ENCODE results near the gene ABITRAM. TPM values are rescaled to one million over a fixed set of nuclear protein-coding genes. Genes with fewer than 3 reads are reported as not detected.
"Not testable (repeated sequence)": the region's sequence is repeated elsewhere in the genome, so short reads cannot be mapped to it uniquely, and the experiment has no call there.

Gene ABITRAM
- total RNA-seq, 1 experiment from 2014 or later: 6.4 TPM

GRCh38 chr9:108885643-108886348, 48.4 kb upstream of the ABITRAM start:
- ATAC-seq (peak; percentile 68; the same call in 1 of the 2 replicates), DNase-seq (ENCODE audit: low read depth, low spot score) (no peak)
- in situ Hi-C loops (cut with HindIII; ENCODE audit: low pct_unique_long_range_greater_than_20kb, low sequenced_read_pairs): no loop called here
- intact Hi-C loops (cut with micrococcal nuclease; ENCODE audit: unreplicated experiment): no loop called here
- BruUV-seq (replicated peaks): no TSS peak
- CTCF ChIA-PET: interaction anchor here (0.6 kb wide), 1 partner anchor 227 kb away, joined by 4 read pairs; no protein-coding TSS in a partner anchor
- Histone ChIP-seq H3K4me1 (ENCODE audit: control insufficient read depth, insufficient read depth, low read length) (no peaks in the 10 kb centered on the region), H3K36me3 (ENCODE audit: control insufficient read depth, insufficient read depth, low read length) (peaks cover 9% of the 10 kb centered on the region; the same call in 1 of the 2 replicates), H3K9me3 (ENCODE audit: control insufficient read depth, insufficient read depth, low read depth, low read length) (no peaks in the 10 kb centered on the region), H3K27me3 (ENCODE audit: control insufficient read depth, insufficient read depth, low read length) (no peaks in the 10 kb centered on the region), H3K27ac (ENCODE audit: low read length) (no peak overlapping the region), H3K4me3 (ENCODE audit: low read depth in 2 of 2, low read length in 2 of 2) (no peak overlapping the region)
- POLR2A ChIA-PET: interaction anchor here (0.6 kb wide), 1 partner anchor 677 kb away, joined by 8 read pairs; no protein-coding TSS in a partner anchor
- TF ChIP-seq TCF7L2 (IDR thresholded peaks at IDR 0.05; ENCODE audit: low read depth, low read length) (no peak), POLR2AphosphoS5 (IDR thresholded peaks at IDR 0.05; ENCODE audit: low read depth, low read length) (no peak), CTCF (IDR thresholded peaks at IDR 0.05) (no peak)

- CTCF ChIA-PET; intact Hi-C loops (cut with micrococcal nuclease; ENCODE audit: unreplicated experiment); H3K27ac ChIP-seq (ENCODE audit: low read length); H3K36me3 ChIP-seq (ENCODE audit: control insufficient read depth, insufficient read depth, low read length); H3K27me3 ChIP-seq (ENCODE audit: control insufficient read depth, insufficient read depth, low read length); H3K4me1 ChIP-seq (ENCODE audit: control insufficient read depth, insufficient read depth, low read length); BruUV-seq (replicated peaks); DNase-seq (ENCODE audit: low read depth, low spot score); H3K9me3 ChIP-seq (ENCODE audit: control insufficient read depth, insufficient read depth, low read depth, low read length); ATAC-seq; in situ Hi-C loops (cut with HindIII; ENCODE audit: low pct_unique_long_range_greater_than_20kb, low sequenced_read_pairs); H3K4me3 ChIP-seq (ENCODE audit: low read depth in 2 of 2, low read length in 2 of 2): not testable (repeated sequence)
- POLR2A ChIA-PET: interaction anchor here (0.6 kb wide), 1 partner anchor 678 kb away, joined by 8 read pairs; no protein-coding TSS in a partner anchor
These were observed 47.5 kb upstream of the ABITRAM start for GRCh38 chr9:108886594-108887271.

DNA sequence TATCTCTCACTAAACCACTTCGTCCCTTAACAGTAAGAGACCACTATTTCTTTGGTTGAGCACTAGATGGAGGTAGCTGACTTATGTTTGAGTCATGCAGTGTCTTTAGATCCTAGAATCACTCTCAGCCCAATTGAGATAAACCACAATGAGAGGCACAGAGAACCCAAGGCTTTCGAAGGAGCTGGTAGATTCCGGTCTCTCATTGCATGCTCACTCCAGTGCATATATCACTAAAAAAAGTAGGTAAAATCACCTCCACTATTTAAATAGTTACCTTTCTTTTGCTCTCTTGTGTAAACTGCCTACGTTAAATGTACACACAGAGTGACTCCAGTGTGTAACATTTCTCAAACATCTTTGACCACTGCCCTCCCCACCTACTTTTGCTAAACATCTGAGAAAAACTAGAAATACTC, 44.5 kb upstream of the ABITRAM start:
- BruUV-seq (replicated peaks): no TSS peak
- ChIA-PET POLR2A (no interaction called here), CTCF (no interaction called here)
- in situ Hi-C loops (cut with HindIII; ENCODE audit: low pct_unique_long_range_greater_than_20kb, low sequenced_read_pairs) (no loop called here), intact Hi-C loops (cut with micrococcal nuclease; ENCODE audit: unreplicated experiment) (no loop called here)
- peak; percentile 23; the same call in 1 of the 2 replicates for TF ChIP-seq CTCF (IDR thresholded peaks at IDR 0.05)
- no peak for TF ChIP-seq TCF7L2 (IDR thresholded peaks at IDR 0.05; ENCODE audit: low read depth, low read length)
- H3K4me3 ChIP-seq (ENCODE audit: low read depth in 2 of 2, low read length in 2 of 2): no peak overlapping the region
- DNase-seq (ENCODE audit: low read depth, low spot score) (no peak), ATAC-seq (no peak)
- no peaks in the 10 kb centered on the region for H3K9me3 ChIP-seq (ENCODE audit: control insufficient read depth, insufficient read depth, low read depth, low read length)
- H3K27ac ChIP-seq (ENCODE audit: low read length): no peak overlapping the region
- peaks cover 8% of the 10 kb centered on the region; the same call in 1 of the 2 replicates for H3K36me3 ChIP-seq (ENCODE audit: control insufficient read depth, insufficient read depth, low read length)
- H3K27me3 ChIP-seq (ENCODE audit: control insufficient read depth, insufficient read depth, low read length): no peaks in the 10 kb centered on the region
- H3K4me1 ChIP-seq (ENCODE audit: control insufficient read depth, insufficient read depth, low read length): no peaks in the 10 kb centered on the region
